Fibroblast of the aortic adventitia (primary cell): ENCODE results near the gene IL15. TPM values are rescaled to one million over a fixed set of nuclear protein-coding genes. Genes with fewer than 3 reads are reported as not detected.

Experiments used
- DNase-seq: peaks from one replicate; pipeline ENCODE4 v3.0.0-alpha.2; 2010; ENCODE audit warnings: low read depth
- H3K4me3 ChIP-seq: 2 replicates; pipeline ENCODE4 v1.5.1; 2011; ENCODE audit warnings: low read depth, mild to moderate bottlenecking, control low read depth, low read length, moderate library complexity
- CTCF ChIP-seq: IDR thresholded peaks from 2 replicates; pipeline ENCODE4 v1.5.1; 2011; ENCODE audit warnings: mild to moderate bottlenecking, low read length, control low read depth, inconsistent platforms; ENCODE audit not compliant: insufficient read depth
- total RNA-seq: library from RNA; depleted of rRNA; stranded (reverse); fragments of >200 nt; gene quantifications from 2 replicates; pipeline ENCODE4 v1.2.3, GENCODE V29; 2012; ENCODE audit warnings: low replicate concordance

Gene IL15
- total RNA-seq, 1 donor = 2.3 TPM

- no peak for TF ChIP-seq CTCF
- DNase-seq = peak; percentile 91
- H3K4me3 ChIP-seq = no peak overlapping the region
These were observed 123.5 kb downstream of the IL15 start for GRCh38 chr4:141759796-141760425.

- DNase-seq = no peak
- H3K4me3 ChIP-seq = no peak overlapping the region
These were observed 125.5 kb downstream of the IL15 start for GRCh38 chr4:141761926-141762325.

GRCh38 chr4:141763374-141763773 lies 127.0 kb downstream of the IL15 start:
- H3K4me3 ChIP-seq = no peak overlapping the region
- no peak for DNase-seq

More at GRCh38 chr4:141761926-141762325, 125.5 kb downstream of the IL15 start:
- no peak for TF ChIP-seq CTCF

GRCh38 chr4:141768954-141769353 lies 132.6 kb downstream of the IL15 start:
- no peak for TF ChIP-seq CTCF
- DNase-seq = peak; percentile 74
- no peak overlapping the region for H3K4me3 ChIP-seq

More at GRCh38 chr4:141763374-141763773, 127.0 kb downstream of the IL15 start:
- TF ChIP-seq CTCF = no peak

- no peak for DNase-seq
- TF ChIP-seq CTCF = no peak
- H3K4me3 ChIP-seq = no peak overlapping the region
These were observed 135.8 kb downstream of the IL15 start for GRCh38 chr4:141771889-141772830.

GRCh38 chr4:141772838-141773237 lies 136.5 kb downstream of the IL15 start:
- no peak overlapping the region for H3K4me3 ChIP-seq
- no peak for DNase-seq
- no peak for TF ChIP-seq CTCF
